ENCODE measurements around the gene ZNF579.

- TF ChIP-seq CTCF (IDR thresholded peaks at IDR 0.05): no peak
- no peak for TF ChIP-seq EZH2 (IDR thresholded peaks at IDR 0.05)
Measured at GRCh38 chr19:55546822-55547614, 33.6 kb downstream of the ZNF579 start.

All from neural progenitor cell (in vitro differentiated cells).